GM18867 (cell line): ENCODE measurements around the gene PPP2R3B.
"Not testable (repeated sequence)": the region's sequence is repeated elsewhere in the genome, so short reads cannot be mapped to it uniquely, and the experiment has no call there.

ENCODE experiments used
- ATAC-seq: cut with Tn5 transposase; IDR thresholded peaks from one replicate; pipeline ENCODE4 v1.9.1; 2021; ENCODE audit warnings: mild to moderate bottlenecking, moderate library complexity; ENCODE audit not compliant: unreplicated experiment

Gene PPP2R3B

GRCh38 chrX:307261-308111 lies 79.2 kb downstream of the PPP2R3B start:
- no peak for ATAC-seq

DNA sequence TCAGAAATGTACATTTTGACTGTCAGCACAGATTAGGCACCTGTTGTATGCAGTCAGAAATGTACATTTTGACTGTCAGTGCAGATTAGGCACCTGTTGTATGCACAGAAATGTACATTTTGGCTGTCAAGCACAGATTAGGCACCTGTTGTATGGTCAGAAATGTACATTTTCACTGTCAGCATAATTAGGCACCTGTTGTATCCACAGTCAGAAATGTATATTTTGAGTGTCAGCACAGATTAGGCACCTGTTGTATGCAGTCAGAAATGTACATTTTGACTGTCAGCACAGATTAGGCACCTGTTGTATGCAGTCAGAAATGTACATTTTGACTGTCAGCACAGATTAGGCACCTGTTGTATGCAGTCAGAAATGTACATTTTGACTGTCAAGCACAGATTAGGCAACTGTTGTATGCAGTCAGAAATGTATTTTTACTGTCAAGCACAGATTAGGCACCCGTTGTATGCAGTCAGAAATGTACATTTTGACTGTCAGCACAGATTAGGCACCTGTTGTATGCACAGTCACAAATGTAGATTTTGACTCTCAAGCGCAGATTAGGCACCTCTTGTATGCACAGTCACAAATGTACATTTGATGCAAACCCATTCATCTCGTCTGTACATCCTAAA lies 80.0 kb downstream of the PPP2R3B start:
- not testable (repeated sequence) for ATAC-seq

- not testable (repeated sequence) for ATAC-seq
Measured at GRCh38 chrX:305781-306613, 80.7 kb downstream of the PPP2R3B start.

DNA sequence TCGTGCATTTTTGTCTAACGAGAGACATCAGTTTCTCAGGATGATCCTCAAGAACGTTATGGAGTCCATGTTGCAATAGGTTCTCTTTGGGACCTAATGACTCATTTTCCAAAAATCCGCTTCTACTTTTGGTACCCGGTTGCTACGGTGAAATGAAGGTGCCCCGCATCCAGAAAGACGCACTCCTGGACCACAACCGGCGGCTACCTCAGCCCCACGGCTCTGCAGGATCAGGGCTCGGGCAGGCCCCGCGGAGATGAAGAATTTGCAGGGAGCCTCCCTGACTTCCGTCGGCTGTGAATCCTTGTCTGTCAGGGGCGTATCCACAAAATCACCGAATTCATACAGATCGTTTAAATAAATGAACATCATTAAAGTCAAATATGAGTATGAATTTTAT lies 83.7 kb downstream of the PPP2R3B start:
- no peak for ATAC-seq

DNA sequence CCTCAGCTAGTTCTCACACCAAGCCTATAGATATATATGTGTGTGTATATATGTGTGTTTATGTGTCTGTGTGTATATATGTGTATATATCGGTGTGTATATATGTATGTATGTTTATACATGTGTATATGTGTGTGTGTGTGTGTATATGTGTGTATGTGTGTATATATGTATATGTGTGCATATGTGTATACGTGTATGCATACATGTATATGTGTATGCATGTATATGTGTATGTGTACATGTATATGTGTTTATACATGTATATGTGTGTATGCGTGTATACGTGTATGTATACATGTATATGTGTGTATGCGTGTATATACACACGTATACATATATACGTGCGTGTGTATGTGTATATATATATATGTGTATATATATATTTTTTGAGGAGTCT lies 86.4 kb downstream of the PPP2R3B start:
- no peak for ATAC-seq

GRCh38 chrX:298993-299392 lies 87.7 kb downstream of the PPP2R3B start:
- ATAC-seq: no peak

- ATAC-seq: no peak
Measured at GRCh38 chrX:295136-295535, 91.6 kb downstream of the PPP2R3B start.

DNA sequence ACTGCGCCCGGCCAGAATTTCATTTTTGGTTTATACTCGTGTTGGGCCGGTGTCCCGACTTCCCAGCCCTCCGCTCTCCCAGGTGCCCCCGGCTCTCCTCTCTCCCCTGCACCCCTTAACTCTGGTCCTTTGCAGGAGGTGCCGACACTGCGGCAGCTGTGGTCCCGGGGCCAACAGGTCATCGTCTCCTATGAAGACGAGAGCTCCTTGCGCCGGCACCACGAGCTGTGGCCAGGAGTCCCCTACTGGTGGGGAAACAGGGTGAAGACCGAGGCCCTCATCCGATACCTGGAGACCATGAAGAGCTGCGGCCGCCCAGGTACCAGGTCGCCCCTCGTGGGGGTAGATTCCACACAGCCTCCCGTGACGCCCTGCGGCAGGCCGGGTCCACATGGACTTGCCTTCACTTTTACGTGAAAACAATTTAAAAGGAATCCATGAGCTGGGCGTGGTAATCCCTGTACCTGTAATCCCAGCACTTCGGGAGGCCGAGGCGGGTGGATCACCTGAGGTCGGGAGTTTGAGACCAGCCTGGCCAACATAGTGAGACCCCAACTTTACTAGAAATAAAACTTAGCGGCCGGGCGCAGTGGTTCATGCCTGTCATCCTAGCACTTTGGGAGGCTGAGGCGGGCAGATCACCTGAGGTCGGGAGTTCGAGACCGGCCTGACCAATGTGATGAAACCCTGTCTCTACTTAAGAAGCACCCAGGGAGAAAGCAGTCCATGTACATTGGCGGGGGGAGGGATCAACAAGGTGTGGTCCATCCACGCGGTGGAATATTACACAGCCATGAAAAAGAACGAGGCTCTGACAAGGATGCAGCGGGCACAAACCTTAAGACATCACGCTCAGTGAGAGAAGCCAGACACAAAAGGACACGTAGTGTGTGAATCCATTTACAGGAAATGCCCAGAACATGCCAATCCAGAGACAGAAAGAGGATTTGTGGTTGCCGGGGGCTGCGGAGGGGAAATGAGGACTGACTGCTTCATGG lies 93.5 kb downstream of the PPP2R3B start:
- no peak for ATAC-seq

DNA sequence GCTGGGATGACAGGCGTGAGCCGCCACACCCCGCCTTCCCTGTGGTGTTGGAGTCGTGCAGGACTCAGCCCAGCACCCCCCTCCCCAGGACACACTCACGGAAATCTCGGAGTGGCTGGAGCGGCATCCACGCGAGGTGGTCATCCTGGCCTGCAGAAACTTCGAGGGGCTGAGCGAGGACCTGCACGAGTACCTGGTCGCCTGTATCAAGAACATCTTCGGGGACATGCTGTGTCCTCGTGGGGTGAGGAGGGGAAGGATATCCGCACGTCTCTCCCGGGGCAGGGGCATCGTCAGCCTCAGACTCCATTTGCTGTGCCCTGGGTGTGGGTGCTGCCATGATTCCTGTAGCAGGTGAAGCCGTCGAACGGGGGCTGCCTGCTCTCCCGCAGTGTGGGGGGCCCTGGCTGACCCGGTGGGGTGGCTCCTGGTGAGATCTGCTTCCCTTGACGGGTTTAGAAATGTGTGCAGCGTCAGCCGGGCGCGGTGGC lies 95.3 kb downstream of the PPP2R3B start:
- no peak for ATAC-seq

DNA sequence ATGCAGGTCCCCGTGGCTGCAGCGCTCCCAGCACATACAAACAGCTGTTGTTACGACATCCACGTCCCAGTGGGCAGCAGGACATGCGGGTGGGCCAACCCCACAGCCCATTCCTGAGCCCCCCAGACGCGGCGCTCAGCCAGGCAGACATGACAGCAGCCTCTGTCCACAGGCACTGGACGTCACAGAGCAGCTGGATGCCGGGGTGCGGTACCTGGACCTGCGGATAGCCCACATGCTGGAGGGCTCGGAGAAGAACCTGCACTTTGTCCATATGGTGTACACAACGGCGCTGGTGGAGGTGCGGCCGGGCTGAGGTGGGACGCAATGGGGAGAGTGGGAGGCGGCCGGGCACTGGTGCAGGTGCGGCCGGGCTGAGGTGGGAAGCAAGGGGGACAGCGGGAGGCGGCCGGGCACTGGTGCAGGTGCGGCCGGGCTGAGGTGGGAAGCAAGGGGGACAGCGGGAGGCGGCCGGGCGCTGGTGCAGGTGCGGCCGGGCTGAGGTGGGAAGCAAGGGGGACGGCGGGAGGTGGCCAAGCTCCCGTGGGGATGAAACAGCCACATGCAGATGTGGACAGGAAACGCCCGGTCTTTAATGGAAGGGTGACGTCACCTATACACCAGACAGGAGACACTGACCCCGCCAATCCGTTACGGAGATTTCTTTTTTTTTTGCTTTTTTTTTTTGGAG lies 96.1 kb downstream of the PPP2R3B start:
- ATAC-seq: no peak

- no peak for ATAC-seq
Measured at GRCh38 chrX:288561-288991, 98.1 kb downstream of the PPP2R3B start.

DNA sequence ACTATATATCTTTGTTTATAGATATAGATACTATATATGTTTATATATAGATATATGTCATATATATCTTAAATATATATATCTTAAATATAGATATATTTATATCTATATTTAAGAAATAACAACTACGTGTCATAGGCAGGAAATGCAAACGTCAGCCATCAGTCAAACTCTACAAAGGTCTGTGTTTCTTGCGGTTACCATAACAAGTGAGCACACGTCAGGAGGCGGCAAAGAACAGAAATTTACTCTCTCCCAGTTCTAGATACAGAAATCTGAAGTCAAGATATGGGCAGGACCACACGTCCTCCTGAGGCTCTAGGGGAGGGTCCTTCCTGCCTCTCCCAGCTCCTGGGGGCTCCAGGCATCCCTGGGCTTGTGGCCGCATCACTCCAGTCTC lies 99.0 kb downstream of the PPP2R3B start:
- no peak for ATAC-seq

GRCh38 chrX:285076-285677 lies 101.5 kb downstream of the PPP2R3B start:
- no peak for ATAC-seq
